Endothelial cell (in vitro differentiated cells): ENCODE results near the gene FAM186B. TPM values are rescaled to one million over a fixed set of nuclear protein-coding genes. Genes with fewer than 3 reads are reported as not detected.
A peak's percentile ranks its signal among the peaks of the same experiment; 100 is the strongest.

ENCODE experiments used
- DNase-seq: peaks from one replicate; pipeline ENCODE4 v3.0.0; 2021; ENCODE audit warnings: low spot score
- H3K27ac Mint-ChIP-seq: one replicate; pipeline ENCODE4 v1.8.0; 2021; ENCODE audit warnings: mixed read lengths, inconsistent platforms; ENCODE audit not compliant: unreplicated experiment
- H3K27me3 Mint-ChIP-seq: one replicate; pipeline ENCODE4 v1.8.0; 2021; ENCODE audit warnings: mild to moderate bottlenecking, moderate library complexity, mixed read lengths, inconsistent platforms; ENCODE audit not compliant: unreplicated experiment
- H3K36me3 Mint-ChIP-seq: one replicate; pipeline ENCODE4 v1.8.0; 2021; ENCODE audit warnings: mild to moderate bottlenecking, low read depth, mixed read lengths, inconsistent platforms; ENCODE audit not compliant: unreplicated experiment
- H3K4me1 Mint-ChIP-seq: one replicate; pipeline ENCODE4 v1.8.0; 2021; ENCODE audit warnings: mild to moderate bottlenecking, mixed read lengths, inconsistent platforms; ENCODE audit not compliant: unreplicated experiment
- H3K4me3 Mint-ChIP-seq: one replicate; pipeline ENCODE4 v1.8.0; 2021; ENCODE audit warnings: mild to moderate bottlenecking, mixed read lengths, inconsistent platforms; ENCODE audit not compliant: unreplicated experiment
- H3K9me3 Mint-ChIP-seq: one replicate; pipeline ENCODE4 v1.8.0; 2021; ENCODE audit warnings: mixed read lengths, inconsistent platforms; ENCODE audit not compliant: unreplicated experiment
- CTCF ChIP-seq: fragments of 200-600 bp; sonication (generic); IDR thresholded peaks from one replicate; pipeline ENCODE4 v1.5.0; 2021; ENCODE audit warnings: antibody characterized with exemption; ENCODE audit not compliant: unreplicated experiment
- total RNA-seq: library from RNA; stranded (reverse); fragmentation: NEBNext Ultra II Directional; extraction: Animal tissue kit (Norgen Biotek cat#: 25700); gene quantifications from one replicate; pipeline ENCODE4 v1.2.1, GENCODE V29; 2021; ENCODE audit not compliant: unreplicated experiment

Gene FAM186B
- total RNA-seq, 1 donor from 2014 or later, result 1.9 TPM

GRCh38 chr12:49598527-49598926, 6.9 kb downstream of the FAM186B start:
- no peak for DNase-seq
- Mint-ChIP-seq H3K36me3 (peaks cover 12% of the 10 kb centered on the region), H3K4me3 (no peak overlapping the region), H3K9me3 (no peaks in the 10 kb centered on the region), H3K27me3 (peaks cover 7% of the 10 kb centered on the region), H3K4me1 (peaks cover 3% of the 10 kb centered on the region), H3K27ac (no peak overlapping the region)
- TF ChIP-seq CTCF, result no peak

- H3K4me3 Mint-ChIP-seq, result no peak overlapping the region
- no peak for DNase-seq
- H3K36me3 Mint-ChIP-seq, result peaks cover 11% of the 10 kb centered on the region
- no peak for TF ChIP-seq CTCF
- peak overlapping the region; percentile 24 for H3K27ac Mint-ChIP-seq
- H3K4me1 Mint-ChIP-seq, result peaks cover 14% of the 10 kb centered on the region
- H3K27me3 Mint-ChIP-seq, result peaks cover 6% of the 10 kb centered on the region
- no peaks in the 10 kb centered on the region for H3K9me3 Mint-ChIP-seq
These were observed 16.5 kb downstream of the FAM186B start for GRCh38 chr12:49588721-49589516.

GRCh38 chr12:49588281-49588680, 17.2 kb downstream of the FAM186B start:
- H3K4me1 Mint-ChIP-seq, result peaks cover 14% of the 10 kb centered on the region
- H3K27me3 Mint-ChIP-seq, result peaks cover 6% of the 10 kb centered on the region
- no peak for DNase-seq
- H3K36me3 Mint-ChIP-seq, result peaks cover 15% of the 10 kb centered on the region
- no peak overlapping the region for H3K4me3 Mint-ChIP-seq
- H3K27ac Mint-ChIP-seq, result peak overlapping the region; percentile 24
- TF ChIP-seq CTCF, result no peak
- H3K9me3 Mint-ChIP-seq, result no peaks in the 10 kb centered on the region

- no peaks in the 10 kb centered on the region for H3K9me3 Mint-ChIP-seq
- no peak overlapping the region for H3K4me3 Mint-ChIP-seq
- H3K4me1 Mint-ChIP-seq, result peaks cover 14% of the 10 kb centered on the region
- H3K27me3 Mint-ChIP-seq, result peaks cover 6% of the 10 kb centered on the region
- TF ChIP-seq CTCF, result no peak
- no peak overlapping the region for H3K27ac Mint-ChIP-seq
- H3K36me3 Mint-ChIP-seq, result peaks cover 16% of the 10 kb centered on the region
- DNase-seq, result no peak
These were observed 18.1 kb downstream of the FAM186B start for GRCh38 chr12:49587174-49587908.
